ENCODE results near the gene COX20.
"Not testable (repeated sequence)": the region's sequence is repeated elsewhere in the genome, so short reads cannot be mapped to it uniquely, and the experiment has no call there.

The COX20 gene

GRCh38 chr1:244822878-244823277 is 12.6 kb upstream of the COX20 start:
- DNase-seq (ENCODE audit: low spot score): no peak

DNA sequence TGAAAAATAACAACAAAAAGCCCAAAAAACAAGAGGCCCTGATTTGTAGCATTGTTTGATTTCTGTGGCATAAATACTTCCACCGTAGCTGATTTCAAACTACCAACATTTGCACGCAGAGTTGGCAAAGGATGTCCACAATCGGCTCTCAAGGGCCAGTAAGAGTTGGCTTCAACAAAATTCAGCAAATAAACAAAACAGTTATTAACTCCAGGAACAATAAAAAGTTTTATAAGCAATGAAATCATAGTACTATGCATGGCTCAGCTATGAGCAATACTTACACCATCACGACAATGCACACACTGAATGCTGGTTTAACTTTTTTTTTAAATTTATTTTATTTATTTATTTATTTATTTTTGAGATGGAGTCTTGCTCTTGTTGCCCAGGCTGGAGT is 8.7 kb upstream of the COX20 start:
- no peak for DNase-seq (ENCODE audit: low spot score)

DNA sequence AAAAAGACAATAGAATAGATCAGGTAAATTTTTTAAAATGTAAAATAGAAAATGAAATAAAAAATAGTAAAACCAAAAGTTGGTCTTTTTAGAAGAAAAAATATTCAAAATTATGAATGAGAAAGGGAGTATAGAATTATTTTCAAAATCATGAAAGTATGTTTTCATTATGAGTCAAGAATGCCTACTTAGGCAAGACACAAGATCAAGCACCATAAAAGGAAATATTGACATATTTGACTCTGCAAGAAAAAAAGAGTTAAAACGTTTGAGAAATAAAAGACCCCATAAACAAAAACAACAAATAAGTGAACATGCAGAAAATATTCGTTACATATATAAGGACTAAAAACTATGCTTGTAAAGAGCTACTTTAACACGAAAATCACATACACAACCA is 4.8 kb upstream of the COX20 start:
- DNase-seq (ENCODE audit: low spot score): peak; percentile 14

GRCh38 chr1:244833260-244833659 is 2.2 kb upstream of the COX20 start:
- DNase-seq (ENCODE audit: low spot score): not testable (repeated sequence)

GRCh38 chr1:244833734-244834542 is 1.5 kb upstream of the COX20 start:
- peak; percentile 60 for DNase-seq (ENCODE audit: low spot score)

GRCh38 chr1:244834543-244835275 is 749 bp upstream of the COX20 start:
- peak; percentile 75 for DNase-seq (ENCODE audit: low spot score)

DNA sequence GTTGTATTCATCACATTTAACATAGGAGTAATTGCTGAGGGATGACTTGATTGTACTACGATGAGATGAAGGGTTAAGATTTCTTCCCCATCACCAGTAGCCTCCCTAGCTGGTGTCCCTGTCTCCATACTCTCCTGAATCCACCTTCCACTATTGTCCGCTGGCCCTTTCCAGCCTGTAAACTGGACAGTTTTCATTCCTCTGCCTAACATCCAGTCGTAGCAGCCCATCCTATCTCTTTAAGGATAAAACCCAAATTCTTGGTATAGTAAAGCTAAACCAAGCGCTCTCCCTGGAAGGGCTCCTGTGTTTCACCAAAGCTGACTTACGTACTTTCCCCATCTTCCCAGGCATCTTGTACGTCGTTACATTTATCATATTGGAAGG is 670 bp downstream of the COX20 start:
- DNase-seq (ENCODE audit: low spot score): peak; percentile 42

GRCh38 chr1:244836584-244836983 is 1.1 kb downstream of the COX20 start:
- DNase-seq (ENCODE audit: low spot score): no peak

DNA sequence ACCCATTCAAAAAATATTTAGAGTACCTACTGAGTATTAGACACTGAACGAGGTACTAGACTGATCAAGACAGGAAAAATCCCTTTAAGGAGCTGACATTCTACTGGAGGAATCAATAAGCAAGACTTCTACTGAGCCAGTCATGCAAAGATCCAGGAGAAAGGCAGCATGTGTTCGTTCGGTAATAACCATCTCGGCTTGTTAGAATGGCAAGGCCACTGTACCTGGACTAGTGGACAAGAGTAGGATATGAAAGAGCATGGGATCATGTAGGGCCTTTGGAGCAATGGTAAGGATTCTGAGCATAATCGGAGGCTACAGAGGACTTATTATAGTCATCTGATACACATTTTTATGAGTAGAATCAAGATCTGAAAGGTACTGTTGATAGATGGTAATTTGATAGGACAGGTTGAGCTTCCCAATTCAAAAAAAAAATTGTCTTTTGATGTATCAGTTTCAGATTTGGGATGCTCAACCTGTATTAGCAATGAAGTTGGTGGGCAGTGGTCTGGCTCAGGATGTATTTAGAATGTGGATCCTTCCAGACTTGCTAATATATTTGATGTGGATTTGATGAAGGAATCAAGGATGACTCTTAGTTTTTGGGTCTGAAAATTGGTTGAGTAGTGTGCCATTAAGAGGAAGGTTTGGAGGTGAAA is 2.3 kb downstream of the COX20 start:
- DNase-seq (ENCODE audit: low spot score): no peak

- DNase-seq (ENCODE audit: low spot score): no peak
These were observed 4.2 kb downstream of the COX20 start for GRCh38 chr1:244839656-244840055.

DNA sequence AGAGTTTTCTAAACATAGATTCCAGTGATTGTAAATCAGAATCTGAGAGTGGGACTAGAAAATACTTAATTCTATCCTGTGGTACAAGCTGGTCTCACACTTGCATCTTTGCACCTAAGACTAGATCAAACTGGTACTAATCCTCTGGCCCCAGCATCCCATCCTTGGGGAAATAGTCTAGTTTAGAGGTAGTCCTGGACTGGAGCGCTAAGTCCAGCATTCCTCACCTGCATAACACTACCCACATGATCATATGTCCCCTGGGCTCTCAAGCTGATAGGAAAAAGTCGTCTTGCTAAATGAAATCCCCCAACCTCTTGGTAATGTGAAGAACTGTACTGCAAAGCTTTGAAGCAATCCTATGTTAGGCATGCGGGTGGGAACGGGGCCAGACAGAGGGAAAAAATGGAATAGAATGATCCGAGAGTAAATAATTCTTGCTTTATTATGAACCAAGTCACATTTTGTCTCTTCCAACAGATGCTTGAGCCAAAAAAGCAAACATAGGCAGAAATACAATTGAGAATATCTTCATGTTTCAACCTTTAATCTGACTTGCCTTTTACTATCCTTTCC is 4.8 kb downstream of the COX20 start:
- DNase-seq (ENCODE audit: low spot score): no peak

DNA sequence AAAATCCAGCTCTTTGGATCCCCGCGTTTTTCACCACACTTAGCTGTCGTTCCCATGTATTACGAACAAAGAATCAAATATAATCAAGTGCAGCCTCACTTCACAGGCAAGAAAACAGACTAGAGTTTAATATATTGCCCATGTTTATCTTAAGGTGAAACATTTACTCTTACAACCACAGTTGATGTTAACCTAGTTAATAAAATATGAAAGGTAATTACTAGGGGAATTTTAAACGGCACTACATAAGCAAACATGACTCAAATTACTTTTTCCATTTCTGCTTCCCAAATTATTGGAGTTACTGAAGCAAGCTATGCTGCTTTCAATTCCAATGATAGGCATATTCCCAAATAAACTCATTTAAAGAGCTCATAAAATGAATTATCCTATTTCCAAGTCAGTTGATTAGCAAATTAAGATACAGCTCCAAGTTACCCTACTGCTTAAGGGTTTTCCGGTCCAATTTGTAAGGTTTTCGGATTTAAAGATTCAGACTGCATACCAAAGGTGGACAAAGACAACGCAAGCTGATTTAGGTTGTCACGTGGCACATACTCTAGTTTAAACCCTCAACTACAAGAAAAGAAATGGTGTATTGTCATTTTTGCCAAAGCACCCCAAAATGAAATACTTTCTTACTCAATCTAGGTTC is 5.9 kb downstream of the COX20 start:
- no peak for DNase-seq (ENCODE audit: low spot score)

DNA sequence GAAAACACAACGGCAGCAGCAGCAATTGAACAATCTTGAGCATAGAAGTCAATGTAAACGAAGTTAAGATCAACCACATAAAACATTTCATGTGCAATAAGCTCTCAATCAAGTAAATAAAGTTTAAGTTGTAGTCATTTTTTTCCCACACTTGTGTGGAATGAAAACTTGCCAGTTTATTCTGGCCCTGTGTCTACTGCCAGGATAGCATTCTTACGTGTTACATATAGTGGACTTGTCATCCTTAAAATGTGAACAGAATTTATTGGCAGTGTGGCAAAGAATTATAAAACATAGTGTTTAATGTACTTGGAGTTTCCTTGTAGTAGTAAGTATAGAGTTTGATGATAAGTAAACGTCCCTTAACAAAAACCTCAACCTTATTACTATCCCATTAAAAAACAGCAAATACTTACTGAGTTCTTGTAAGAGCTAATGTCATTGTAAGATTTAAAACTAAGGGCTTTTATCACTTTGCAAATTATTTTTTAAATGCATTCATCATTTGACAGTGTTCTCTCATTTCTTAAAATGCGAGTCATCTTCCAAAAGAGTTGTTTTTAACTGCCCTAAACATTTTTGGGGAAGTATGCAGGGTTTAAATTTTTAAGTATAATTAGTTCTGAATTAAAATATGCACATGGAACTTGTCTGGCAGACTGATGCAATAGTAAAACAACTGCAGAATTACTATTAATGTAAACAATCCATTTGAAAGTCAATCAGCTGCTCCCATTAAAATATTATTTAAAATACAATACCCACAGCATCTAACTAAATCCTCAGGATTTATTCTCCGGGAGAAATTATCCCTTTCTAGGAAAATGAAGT is 7.9 kb downstream of the COX20 start:
- DNase-seq (ENCODE audit: low spot score): no peak

- DNase-seq (ENCODE audit: low spot score): no peak
These were observed 9.0 kb downstream of the COX20 start for GRCh38 chr1:244844155-244845121.

- DNase-seq (ENCODE audit: low spot score): no peak
These were observed 11.2 kb downstream of the COX20 start for GRCh38 chr1:244846653-244847052.

GRCh38 chr1:244849189-244849866 is 13.9 kb downstream of the COX20 start:
- DNase-seq (ENCODE audit: low spot score): no peak

GRCh38 chr1:244850099-244850852 is 14.8 kb downstream of the COX20 start:
- no peak for DNase-seq (ENCODE audit: low spot score)

GRCh38 chr1:244850896-244851295 is 15.4 kb downstream of the COX20 start:
- DNase-seq (ENCODE audit: low spot score): no peak
